CD4-positive, alpha-beta T cell treated with Interleukin-15 for 4 hours (primary cell): ENCODE data around the gene CEBPE.

Experiments
- DNase-seq: peaks from one replicate; pipeline ENCODE4 v3.0.0-alpha.2; 2020; ENCODE audit warnings: low spot score

CEBPE gene

DNA sequence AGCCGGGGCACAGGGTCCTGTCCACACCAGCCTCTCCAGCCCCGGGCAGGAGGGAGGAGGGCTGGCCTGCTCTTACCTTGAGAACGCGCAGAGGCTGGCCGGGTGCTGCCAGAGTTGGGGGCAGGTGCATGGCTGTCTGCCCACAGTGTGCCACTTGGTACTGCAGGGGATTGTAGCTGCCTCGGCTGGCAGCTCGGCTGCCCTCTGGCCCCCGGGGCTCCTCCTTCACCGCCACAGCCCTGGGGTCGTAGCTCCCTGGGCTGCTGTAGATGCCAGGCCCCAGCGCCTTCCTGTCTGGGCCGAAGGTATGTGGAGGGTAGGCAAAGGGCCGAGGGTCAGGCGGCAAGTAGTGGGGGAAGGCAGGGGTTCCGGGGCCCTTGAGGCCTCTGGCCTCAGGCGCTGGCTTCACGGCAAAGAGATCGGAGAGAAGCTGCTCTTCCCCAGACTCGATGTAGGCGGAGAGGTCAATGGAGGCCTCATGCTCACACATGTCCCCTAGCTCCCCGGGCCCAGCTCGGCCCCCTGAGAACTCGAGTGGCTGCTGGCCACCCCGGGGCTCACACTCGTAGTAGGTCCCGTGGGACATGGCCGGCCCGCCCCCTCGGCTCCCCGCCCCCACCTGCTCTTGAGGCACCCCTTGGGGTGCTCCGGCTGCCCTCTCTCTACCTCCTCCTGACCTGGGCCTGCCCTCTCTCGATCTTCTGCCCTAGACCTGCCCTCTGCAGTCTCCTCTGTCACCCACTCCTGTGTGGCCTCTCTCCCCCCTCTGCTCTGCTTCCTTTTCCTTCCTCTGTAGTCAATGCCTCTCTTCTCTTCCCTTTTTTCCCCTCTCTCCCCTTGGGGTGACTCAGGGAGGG lies at the start of gene CEBPE:
TSS of gene CEBPE (minus strand) at position 750 of the 857 bp plus-strand sequence. CDS start at position 586, 164 bp downstream.
- DNase-seq, result no peak

DNA sequence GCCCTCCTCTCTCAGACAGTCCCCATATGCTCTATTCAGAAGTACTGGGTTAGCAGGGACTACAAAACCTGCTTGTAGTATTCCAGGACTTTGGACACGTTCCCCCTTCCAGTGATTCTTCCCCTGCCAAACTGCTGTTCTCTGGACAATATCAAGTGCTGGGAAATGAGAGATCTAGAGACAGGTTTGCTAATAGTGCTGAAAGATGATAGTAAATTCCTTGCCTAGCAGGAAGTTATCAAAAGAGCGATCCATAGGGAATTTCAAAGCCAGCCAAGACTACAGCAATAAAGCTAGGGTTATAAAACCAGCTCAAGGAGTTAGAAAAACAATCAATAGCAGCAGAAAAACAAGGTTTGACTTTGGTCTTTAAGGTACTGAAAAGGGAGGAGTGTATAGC lies 49.2 kb upstream of the CEBPE start:
- no peak for DNase-seq

DNA sequence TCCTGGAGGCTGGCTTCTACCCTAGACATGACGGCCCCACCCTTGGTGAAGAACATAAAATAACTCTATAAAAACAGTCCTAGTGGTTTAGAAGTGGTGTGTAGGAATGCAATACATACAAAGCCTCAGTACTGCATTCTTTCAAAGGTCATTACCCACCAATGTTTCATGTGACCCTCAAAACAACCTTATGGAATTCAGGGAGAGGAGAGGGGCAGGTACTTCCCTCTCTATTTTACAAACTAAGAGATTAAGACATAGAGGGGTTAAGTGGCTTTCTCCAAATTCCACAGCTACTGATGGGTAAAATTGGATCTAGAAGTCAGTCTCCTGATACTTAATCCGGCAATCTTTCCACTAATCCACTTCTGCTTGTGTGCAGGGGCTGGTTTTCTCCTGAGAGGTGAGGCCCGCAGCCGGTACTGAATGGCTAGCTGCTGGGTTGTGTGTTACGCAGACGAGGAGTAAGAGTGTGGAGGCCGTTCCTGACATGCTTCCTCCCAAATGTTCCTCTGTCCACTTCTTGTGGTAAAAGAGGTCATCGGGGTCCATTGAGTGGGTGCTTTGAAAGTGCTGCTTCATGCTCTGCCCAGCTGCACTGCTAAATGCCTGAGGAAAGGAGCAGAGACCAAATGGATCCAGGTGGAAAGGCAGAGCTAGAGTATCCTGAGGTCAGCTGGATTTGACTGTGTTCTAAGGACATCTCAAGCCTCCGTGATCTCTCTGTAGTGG lies 48.2 kb upstream of the CEBPE start:
- no peak for DNase-seq

DNA sequence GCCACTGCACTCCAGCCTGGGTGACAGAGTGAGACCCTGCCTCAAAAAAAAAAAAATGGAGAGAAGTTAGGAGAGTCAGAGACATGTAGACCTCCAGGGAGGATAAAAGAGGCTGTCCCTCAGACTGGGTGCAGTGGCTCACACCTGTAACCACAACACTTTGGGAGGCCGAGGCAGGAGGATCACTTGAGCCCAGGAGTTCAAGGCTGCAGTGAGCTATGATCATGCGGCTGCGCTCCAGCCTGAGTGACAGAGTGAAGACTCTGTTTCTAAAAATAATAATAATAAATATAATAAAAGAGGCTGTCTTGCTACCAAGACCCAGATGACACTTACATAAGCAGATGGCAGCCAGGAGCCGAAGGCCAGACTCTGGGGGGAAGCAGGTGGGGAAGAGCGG lies 45.9 kb upstream of the CEBPE start:
- DNase-seq, result no peak

DNA sequence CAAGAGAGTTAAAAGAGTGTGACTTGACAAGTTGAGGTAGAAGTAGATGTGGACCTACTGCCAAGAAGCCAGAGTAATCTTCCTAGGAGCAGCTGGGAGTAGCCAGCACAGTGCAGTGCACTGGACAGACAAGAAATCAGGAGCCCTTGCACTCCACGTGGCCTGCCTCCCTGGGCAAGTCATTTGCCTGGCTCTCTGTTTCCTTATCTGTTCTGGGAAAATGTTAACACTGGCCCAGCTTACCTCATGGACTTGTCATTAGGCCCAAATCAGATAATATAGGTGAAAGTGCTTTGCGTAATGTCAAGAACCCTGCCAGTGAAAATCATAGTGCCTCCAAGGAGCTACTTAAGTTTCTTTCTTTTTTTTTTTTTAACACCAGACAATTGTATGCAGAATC lies 45.2 kb upstream of the CEBPE start:
- DNase-seq, result no peak

DNA sequence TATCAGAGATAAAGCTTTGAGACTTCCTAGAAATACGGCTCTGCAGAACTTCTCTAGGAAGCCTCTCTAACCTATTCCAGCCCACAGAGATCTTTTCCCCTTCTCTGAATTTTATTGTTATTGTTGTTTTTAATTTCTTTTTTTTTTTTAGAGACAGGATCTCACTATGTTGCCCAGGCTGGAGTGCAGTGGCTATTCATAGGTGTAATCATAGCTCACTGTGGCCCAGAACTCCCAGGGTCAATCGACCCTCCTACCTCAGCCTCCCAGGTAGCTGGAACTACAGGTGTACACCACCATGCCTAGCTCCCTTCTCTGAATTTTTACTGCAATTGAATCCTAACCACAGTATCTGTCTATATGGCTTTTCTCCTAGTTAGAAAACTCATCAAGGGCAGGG lies 44.8 kb upstream of the CEBPE start:
- DNase-seq, result no peak

DNA sequence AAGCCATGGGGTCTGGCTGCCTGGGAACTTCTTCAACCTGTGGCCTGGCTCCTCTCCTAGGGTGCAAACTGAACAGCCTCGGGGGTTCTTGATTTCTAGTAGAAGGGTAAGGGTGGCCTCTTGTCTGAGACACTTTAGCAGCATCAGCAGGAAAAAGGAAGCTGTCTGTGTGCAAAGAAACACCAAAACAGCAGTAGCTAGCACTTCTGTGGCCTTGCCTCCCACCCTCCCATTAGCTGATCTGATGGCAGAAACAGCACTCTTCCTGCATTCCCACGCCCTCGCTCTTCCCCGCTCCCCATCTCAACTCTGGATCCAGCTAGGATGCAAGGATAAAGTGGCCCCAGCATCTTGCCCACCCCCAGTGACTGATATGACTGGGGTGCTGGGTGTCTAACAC lies 43.7 kb upstream of the CEBPE start:
- DNase-seq, result no peak

DNA sequence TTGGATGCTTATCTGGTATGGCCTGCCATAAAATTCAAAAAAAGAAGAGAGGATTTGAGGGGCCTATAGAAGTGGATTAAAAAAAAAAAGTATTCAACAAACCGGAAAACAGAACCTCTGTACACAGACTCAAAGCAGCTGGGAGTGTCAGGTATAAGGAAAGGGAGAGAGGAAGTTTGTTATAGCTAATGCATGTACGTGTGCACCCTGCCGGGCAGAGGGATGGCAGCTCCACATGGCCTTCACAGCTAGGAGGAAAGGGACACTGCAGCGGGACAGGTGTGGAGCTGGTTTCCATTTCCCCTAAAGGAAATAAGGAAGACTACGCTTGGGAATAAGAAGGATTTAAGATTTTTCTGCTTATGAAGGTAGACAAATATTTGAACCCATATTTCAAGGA lies 43.0 kb upstream of the CEBPE start:
- no peak for DNase-seq

DNA sequence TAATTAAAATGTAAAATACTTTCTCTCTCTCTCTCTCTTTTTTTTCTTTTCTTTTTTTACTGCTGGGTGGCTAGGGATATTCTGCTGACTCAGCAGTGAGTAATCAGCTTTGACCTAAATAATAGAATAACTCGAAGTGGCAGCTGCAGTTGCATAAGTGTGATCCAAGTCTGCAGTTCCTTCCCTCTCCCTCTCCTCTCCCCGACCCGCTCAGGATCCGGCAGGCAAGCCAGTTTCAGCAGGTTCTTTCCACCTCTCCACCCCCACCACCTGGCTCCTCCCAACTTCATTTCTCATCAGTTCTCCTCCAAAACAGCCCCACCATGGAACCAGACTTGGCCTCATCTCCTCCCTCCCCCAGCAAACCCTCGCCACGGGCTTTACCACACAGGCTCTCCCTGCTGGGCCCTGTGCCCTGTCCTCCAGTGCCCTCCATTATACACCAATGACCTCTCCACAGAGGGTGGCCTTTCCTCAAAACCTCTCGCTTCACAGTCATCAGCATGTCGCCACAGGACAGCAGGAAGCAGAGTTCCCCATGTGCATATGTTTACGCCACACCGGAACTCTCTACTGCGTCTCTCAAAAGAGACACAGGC lies 42.0 kb upstream of the CEBPE start:
- DNase-seq, result no peak

DNA sequence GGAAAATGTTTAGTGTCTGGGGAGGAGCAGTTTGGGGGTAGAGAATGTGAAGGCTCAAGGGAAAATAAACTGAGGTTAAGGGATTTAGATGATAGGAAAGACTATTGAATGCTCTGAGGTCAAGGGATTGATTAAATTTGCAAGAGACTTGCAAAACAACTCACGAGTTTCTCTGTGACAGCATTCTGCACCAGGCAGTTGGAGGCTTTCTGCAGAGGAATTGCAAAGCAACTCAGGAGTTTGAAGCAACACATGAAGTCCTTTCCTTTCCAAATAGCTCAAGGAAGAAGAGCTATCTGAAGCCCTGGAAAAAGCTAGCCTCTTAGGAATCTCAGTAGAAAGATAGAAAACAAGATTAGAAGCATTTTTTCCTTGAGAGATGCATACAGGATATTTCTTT lies 40.5 kb upstream of the CEBPE start:
- no peak for DNase-seq

DNA sequence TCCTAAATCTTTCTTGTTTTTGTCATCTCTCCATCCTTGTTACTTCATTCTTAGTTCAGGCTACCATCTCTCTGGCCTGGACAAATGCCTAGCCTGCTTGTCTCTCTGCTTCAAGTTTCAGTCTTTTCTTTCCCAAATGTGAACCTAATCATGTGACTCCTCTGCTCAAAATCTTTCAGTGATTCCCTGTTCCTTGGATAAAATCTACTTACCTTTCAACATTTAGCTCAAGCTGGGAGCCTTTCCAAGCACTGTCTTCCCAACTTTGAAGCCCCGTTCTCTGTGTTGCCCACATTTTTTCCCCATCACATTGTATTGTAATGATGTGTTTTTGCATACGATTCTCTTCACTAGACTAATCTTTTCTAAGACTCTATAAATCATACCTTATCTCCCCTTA lies 39.7 kb upstream of the CEBPE start:
- DNase-seq, result no peak

DNA sequence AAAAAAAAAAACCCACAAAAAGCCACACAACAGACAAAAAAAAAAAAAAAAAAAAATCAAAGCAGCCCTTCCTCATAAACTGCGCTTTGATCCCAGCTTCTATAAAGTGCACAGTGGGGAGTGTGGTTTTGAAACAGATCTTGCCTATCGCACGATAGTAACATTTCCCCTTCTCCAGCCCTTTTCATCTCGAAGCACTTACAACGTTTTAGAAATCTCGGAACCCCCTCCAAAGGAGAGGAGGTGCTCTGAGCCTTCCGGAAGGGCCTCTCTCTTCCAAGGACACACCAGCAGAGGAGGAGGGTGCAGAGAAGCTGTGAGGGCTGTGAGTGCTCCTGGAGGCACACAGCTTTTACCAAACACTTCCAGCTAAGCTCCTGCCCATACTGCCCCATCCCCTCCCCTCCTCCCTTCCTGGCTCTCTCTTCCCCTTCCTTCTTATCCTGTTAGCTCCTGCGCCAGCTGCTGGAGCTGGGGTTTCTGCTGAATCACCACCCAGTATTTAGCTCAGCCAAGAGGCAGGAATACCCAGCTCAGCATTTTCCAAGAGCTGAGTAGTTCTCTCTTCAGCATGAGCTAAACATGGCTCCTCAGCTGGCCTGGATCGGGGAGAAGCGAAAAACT lies 36.0 kb upstream of the CEBPE start:
- DNase-seq, result no peak

DNA sequence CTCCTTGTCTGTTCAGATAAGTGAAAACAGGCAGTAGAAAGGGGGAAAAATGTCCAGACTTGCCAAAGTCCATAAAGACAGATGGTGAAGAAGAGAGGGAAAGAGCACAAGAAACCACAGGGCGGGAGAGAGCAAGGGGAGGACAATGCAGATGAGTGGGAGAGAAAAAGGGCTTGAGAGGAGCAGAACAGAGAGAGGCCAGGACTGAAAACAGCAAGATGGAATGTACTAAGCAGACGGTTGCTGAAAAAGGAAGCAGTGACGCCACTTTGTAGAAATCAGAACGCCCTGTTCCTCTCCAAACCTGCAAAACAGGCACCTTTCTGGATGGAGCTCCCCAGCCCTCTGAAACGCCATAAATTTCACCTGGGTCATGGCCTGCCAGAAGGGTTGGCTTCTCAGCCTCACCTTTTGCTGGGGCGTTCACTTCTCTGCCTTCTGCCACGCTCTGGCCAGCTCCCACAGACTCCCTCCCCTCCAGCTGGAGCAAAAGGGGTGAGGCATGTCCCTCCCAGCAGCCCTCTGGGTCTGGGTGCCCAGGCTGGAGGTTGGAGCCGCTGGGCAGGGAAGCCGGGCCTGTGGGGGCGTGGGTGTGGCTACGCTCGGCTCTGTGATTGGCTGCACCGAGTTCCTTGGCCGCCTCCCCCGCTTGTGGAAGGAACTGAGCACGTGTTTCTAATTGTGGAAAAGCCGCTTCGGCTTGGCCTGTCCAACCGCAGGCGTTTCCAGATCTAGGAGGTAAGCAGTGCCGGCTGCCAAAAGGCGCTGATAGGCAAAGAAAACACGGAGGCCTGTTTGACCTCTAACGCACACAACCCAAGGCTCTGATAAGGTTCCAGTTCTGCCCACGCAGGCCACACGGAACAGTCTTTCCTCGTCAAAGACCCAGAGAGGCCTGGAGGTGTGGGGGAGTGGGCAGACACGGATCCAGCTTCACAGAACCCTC lies 35.1 kb upstream of the CEBPE start:
- no peak for DNase-seq

DNA sequence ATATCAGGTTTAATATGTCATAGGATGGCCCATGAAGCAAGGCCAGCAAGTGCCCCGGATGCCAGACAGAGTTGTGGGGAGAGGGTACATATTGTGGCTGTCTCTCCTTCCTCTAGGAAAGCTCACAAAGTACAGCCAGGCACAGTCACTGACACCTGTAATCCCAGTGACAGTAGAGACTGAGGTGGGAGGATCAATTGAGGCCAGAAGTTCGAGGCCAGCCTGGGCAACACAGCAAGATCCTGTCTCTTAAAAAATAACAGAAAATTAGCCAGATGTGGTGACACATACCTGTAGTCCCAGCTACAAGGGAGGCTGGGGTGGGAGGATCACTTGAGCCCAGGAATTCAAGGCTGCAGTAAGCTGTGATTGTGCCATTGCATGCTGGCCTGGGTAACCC lies 32.3 kb upstream of the CEBPE start:
- no peak for DNase-seq

DNA sequence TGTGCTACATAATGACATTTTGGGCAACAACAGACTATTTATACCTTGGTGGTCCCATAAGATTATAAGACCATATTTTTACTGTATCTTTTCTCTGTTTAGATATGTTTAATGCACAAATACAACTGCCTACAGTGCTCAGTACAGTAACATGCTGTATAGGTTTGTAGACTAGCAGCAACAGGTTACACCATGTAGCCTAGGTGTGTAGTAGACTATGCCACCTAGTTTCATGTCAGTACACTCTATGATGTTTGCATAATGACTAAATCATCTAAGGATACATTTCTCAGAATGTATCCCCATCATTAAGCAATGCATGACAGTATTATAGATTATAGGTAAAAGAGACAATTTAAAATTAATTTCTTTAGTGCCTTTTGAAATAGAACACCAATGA lies 30.7 kb upstream of the CEBPE start:
- no peak for DNase-seq

DNA sequence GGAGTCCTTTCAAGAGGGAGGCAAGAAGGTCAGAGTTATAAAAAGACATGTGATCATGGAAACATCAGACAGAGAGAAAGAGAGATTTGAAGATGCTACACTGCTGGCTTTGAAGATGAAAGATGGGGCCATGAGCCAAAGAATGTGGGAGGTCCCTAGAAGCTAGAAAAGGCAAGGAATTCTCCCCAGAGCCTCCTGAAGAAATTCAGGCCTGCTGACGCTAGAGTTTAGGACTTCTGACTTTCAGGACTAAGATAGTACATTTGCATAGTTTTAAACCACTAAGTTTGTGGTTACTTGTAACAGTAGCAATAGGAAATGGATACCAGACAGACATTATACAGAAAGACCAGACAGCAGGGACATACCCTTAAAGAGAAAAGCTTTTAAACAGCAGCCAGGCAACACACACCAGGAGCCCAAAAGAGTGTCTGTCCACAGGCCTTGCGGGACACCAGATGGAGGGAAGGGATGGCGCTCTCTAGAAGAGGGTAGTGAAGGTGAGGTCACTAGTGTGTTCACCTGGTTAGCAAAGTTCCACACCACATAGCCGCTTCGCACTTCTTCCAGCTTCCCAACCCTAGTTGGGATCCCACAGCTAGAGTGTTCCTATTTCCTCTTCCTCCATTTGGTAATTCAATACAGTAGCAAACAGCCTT lies 29.7 kb upstream of the CEBPE start:
- DNase-seq, result no peak

DNA sequence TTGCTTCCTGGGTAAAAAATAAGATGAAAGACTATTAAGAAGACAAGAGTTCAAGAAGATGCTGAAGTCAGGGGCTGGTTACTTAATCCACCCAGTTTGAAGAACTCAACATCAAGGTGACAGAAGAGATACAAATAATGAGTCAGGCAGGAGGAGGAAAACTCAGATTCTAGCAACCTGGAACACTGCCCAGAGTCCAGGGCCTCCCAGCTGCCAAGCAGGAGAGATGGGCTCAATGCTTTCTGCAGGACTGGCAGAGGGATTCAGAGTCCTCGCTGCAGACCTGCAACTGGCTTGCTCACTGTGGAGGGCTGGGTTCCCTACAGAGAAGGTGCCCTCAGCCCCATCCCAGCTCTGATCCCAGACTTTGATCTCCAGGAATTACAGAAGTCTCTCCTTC lies 28.6 kb upstream of the CEBPE start:
- DNase-seq, result no peak

DNA sequence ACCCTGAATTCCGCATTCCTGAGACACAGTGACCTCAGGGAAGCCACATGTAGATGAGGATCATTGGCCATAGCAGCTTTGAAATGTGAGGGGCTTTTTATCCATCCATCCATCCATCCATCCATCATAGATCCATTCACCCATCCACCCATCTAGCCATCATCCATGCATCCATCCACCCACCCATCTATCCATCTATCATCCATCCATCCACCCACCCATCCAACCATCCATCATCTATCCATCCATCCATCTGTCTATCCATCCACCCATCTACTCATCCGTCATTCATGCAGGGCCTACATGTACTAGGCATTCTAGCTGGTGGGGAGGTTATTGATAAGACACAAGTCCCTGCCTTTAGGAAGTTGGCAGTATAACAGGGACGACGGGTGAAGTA lies 27.9 kb upstream of the CEBPE start:
- no peak for DNase-seq

DNA sequence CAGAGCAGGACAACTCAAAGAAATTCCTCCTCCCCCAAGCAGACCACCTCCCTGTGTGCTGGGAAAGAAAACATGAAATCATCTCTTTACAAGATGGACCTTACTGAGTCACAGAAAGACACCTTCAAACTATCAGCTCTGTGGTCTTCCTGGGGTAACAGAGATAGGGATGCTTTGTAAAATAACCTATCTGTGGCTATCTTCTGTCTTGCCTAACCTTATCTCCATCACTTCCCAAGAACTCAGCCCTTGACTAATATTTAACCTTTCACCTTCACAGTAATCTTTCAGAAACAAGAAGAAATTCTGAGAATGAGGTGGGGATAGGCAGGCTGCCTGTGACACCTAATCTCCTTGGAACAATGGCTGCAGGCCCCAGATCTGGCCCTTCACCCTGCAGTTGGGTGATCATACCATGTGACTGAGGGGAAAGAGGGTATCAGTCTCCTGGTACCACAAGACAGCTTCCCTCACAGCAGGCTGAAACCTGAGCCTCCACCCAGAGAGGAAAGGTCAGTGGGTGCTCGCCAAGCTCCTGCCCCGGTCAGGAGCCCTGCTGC lies 27.4 kb upstream of the CEBPE start:
- no peak for DNase-seq

DNA sequence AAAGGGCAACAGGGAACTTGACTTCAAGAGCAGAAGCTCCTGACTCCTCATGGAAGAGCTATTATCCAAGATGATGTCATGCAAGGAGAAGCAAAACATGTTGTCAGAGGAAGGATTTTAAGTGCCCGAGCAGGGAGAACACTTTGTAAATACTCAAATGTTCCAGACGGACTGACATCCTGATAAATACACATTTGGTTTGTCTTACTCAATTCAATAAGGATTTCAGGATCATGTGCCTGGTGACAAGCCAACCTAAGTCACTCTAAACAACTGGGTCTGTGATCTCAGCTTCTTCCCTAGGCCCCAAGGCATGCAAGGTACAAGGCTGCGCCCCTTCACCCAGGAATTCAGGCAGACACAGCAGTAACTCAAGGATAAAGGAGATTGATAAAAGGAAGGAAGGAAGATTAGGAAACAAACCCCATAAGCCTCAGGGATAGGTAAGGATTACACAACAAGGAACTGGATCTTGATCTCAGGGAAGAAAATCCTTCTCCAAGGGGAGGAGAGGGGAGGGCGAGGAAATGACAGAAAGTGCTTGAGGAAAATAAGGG lies 26.8 kb upstream of the CEBPE start:
- no peak for DNase-seq
